ENCODE results near the gene EXT2. TPM values are rescaled to one million over a fixed set of nuclear protein-coding genes. Genes with fewer than 3 reads are reported as not detected.

EXT2 gene
- total and polyA plus RNA-seq, 4 experiments from 2014 or later, result 28.2 to 48.5 (median 35.7) TPM

GRCh38 chr11:44147751-44148150, 52.3 kb downstream of the EXT2 start:
- peaks cover 79 to 93% of the 10 kb centered on the region in 2 donors for H3K36me3 Mint-ChIP-seq
- no peaks in the 10 kb centered on the region for H3K27me3 Mint-ChIP-seq
- intact Hi-C loops (cut with micrococcal nuclease), result no loop called here
- Histone ChIP-seq H3K27me3 (ENCODE audit: insufficient read depth, low read length) (no peaks in the 10 kb centered on the region), H3K27ac (ENCODE audit: low read depth, low read length) (no peak overlapping the region), H3K4me3 (ENCODE audit: low read length in 2 of 2) (no peak overlapping the region), H3K36me3 (ENCODE audit: insufficient read depth, low read length) (no peaks in the 10 kb centered on the region), H3K9me3 (ENCODE audit: control insufficient read depth in 1 of 2, low read length in 2 of 2) (no peaks in the 10 kb centered on the region), H3K4me1 (ENCODE audit: insufficient read depth, low read length) (no peaks in the 10 kb centered on the region)
- H3K9me3 Mint-ChIP-seq, result peaks cover 0 to 12% (median 3%) of the 10 kb centered on the region in 8 donors
- H3K4me3 Mint-ChIP-seq, result no peak overlapping the region
- DNase-seq, result no peak
- CTCF ChIA-PET (ENCODE audit: partially characterized antibody), result interaction anchor here (1.6 kb wide), 1 partner anchor 11 kb away, joined by 3 read pairs; no protein-coding TSS in a partner anchor
- POLR2A ChIA-PET (ENCODE audit: partially characterized antibody), result no interaction called here
- peaks cover 0 to under 1% (median 0%) of the 10 kb centered on the region in 4 donors for H3K4me1 Mint-ChIP-seq
- no peak overlapping the region for H3K27ac Mint-ChIP-seq

- Histone ChIP-seq H3K9me3 (ENCODE audit: control insufficient read depth in 1 of 2, low read length in 2 of 2) (no peaks in the 10 kb centered on the region), H3K27ac (ENCODE audit: low read depth, low read length) (no peak overlapping the region), H3K27me3 (ENCODE audit: insufficient read depth, low read length) (no peaks in the 10 kb centered on the region), H3K4me1 (ENCODE audit: insufficient read depth, low read length) (no peaks in the 10 kb centered on the region), H3K4me3 (ENCODE audit: low read length in 2 of 2) (no peak overlapping the region), H3K36me3 (ENCODE audit: insufficient read depth, low read length) (no peaks in the 10 kb centered on the region)
- POLR2A ChIA-PET (ENCODE audit: partially characterized antibody), result no interaction called here
- intact Hi-C loops (cut with micrococcal nuclease), result no loop called here
- Mint-ChIP-seq H3K27me3 (no peaks in the 10 kb centered on the region), H3K9me3 (peaks cover 0 to 14% (median 5%) of the 10 kb centered on the region in 8 donors), H3K4me1 (peaks cover 0 to 7% (median 3%) of the 10 kb centered on the region in 4 donors), H3K27ac (no peak overlapping the region), H3K4me3 (no peak overlapping the region), H3K36me3 (peaks cover 74 to 92% of the 10 kb centered on the region in 2 donors)
- no peak for DNase-seq
- CTCF ChIA-PET (ENCODE audit: partially characterized antibody), result no interaction called here
Measured at GRCh38 chr11:44149651-44150050, 54.2 kb downstream of the EXT2 start.

- Histone ChIP-seq H3K27ac (ENCODE audit: low read depth, low read length) (no peak overlapping the region), H3K4me3 (ENCODE audit: low read length in 2 of 2) (no peak overlapping the region), H3K27me3 (ENCODE audit: insufficient read depth, low read length) (no peaks in the 10 kb centered on the region), H3K36me3 (ENCODE audit: insufficient read depth, low read length) (no peaks in the 10 kb centered on the region), H3K9me3 (ENCODE audit: control insufficient read depth in 1 of 2, low read length in 2 of 2) (no peaks in the 10 kb centered on the region), H3K4me1 (ENCODE audit: insufficient read depth, low read length) (no peaks in the 10 kb centered on the region)
- DNase-seq, result no peak
- intact Hi-C loops (cut with micrococcal nuclease), result no loop called here
- H3K9me3 Mint-ChIP-seq, result peaks cover 0 to 14% (median 5%) of the 10 kb centered on the region in 8 donors
- H3K27me3 Mint-ChIP-seq, result no peaks in the 10 kb centered on the region
- H3K4me1 Mint-ChIP-seq, result peaks cover 0 to 9% (median 4%) of the 10 kb centered on the region in 4 donors
- ChIA-PET POLR2A (ENCODE audit: partially characterized antibody) (no interaction called here), CTCF (ENCODE audit: partially characterized antibody) (no interaction called here)
- no peak overlapping the region for H3K4me3 Mint-ChIP-seq
- no peak overlapping the region for H3K27ac Mint-ChIP-seq
- peaks cover 69 to 93% of the 10 kb centered on the region in 2 donors for H3K36me3 Mint-ChIP-seq
Measured at GRCh38 chr11:44150401-44150800, 54.9 kb downstream of the EXT2 start.

- Mint-ChIP-seq H3K27me3 (no peaks in the 10 kb centered on the region), H3K9me3 (peaks cover 0 to 5% (median 3%) of the 10 kb centered on the region in 8 donors), H3K27ac (no peak overlapping the region), H3K36me3 (peaks cover 56 to 78% of the 10 kb centered on the region in 2 donors), H3K4me1 (peaks cover 7 to 20% (median 11%) of the 10 kb centered on the region in 4 donors), H3K4me3 (no peak overlapping the region)
- Histone ChIP-seq H3K36me3 (ENCODE audit: insufficient read depth, low read length) (no peaks in the 10 kb centered on the region), H3K9me3 (ENCODE audit: control insufficient read depth in 1 of 2, low read length in 2 of 2) (no peaks in the 10 kb centered on the region), H3K27ac (ENCODE audit: low read depth, low read length) (no peak overlapping the region), H3K4me1 (ENCODE audit: insufficient read depth, low read length) (no peaks in the 10 kb centered on the region), H3K4me3 (ENCODE audit: low read length in 2 of 2) (no peak overlapping the region), H3K27me3 (ENCODE audit: insufficient read depth, low read length) (no peaks in the 10 kb centered on the region)
- intact Hi-C loops (cut with micrococcal nuclease), result no loop called here
- POLR2A ChIA-PET (ENCODE audit: partially characterized antibody), result no interaction called here
- CTCF ChIA-PET (ENCODE audit: partially characterized antibody), result no interaction called here
- DNase-seq, result no peak
Measured at GRCh38 chr11:44157019-44157418, 61.5 kb downstream of the EXT2 start.

- no peaks in the 10 kb centered on the region for H3K4me1 ChIP-seq (ENCODE audit: insufficient read depth, low read length)
- Mint-ChIP-seq H3K36me3 (peaks cover 47 to 67% of the 10 kb centered on the region in 2 donors), H3K27ac (no peak overlapping the region), H3K9me3 (peaks cover 0 to under 1% (median 0%) of the 10 kb centered on the region in 8 donors), H3K4me1 (peaks cover 7 to 20% (median 11%) of the 10 kb centered on the region in 4 donors), H3K27me3 (no peaks in the 10 kb centered on the region), H3K4me3 (no peak overlapping the region)
- DNase-seq, result no peak
- H3K36me3 ChIP-seq (ENCODE audit: insufficient read depth, low read length), result no peaks in the 10 kb centered on the region
- CTCF ChIA-PET (ENCODE audit: partially characterized antibody), result no interaction called here
- no peak overlapping the region for H3K27ac ChIP-seq (ENCODE audit: low read depth, low read length)
- no peaks in the 10 kb centered on the region for H3K9me3 ChIP-seq (ENCODE audit: control insufficient read depth in 1 of 2, low read length in 2 of 2)
- POLR2A ChIA-PET (ENCODE audit: partially characterized antibody), result no interaction called here
- H3K4me3 ChIP-seq (ENCODE audit: low read length in 2 of 2), result no peak overlapping the region
- no peaks in the 10 kb centered on the region for H3K27me3 ChIP-seq (ENCODE audit: insufficient read depth, low read length)
- intact Hi-C loops (cut with micrococcal nuclease), result no loop called here
Measured at GRCh38 chr11:44158384-44158783, 62.9 kb downstream of the EXT2 start.

- POLR2A ChIA-PET (ENCODE audit: partially characterized antibody), result no interaction called here
- no peak overlapping the region for H3K27ac ChIP-seq (ENCODE audit: low read depth, low read length)
- H3K4me1 Mint-ChIP-seq, result peaks cover 3 to 16% (median 8%) of the 10 kb centered on the region in 4 donors
- H3K27me3 ChIP-seq (ENCODE audit: insufficient read depth, low read length), result no peaks in the 10 kb centered on the region
- H3K4me3 Mint-ChIP-seq, result no peak overlapping the region
- no peaks in the 10 kb centered on the region for H3K36me3 ChIP-seq (ENCODE audit: insufficient read depth, low read length)
- H3K4me3 ChIP-seq (ENCODE audit: low read length in 2 of 2), result no peak overlapping the region
- no peaks in the 10 kb centered on the region for H3K4me1 ChIP-seq (ENCODE audit: insufficient read depth, low read length)
- H3K27me3 Mint-ChIP-seq, result no peaks in the 10 kb centered on the region
- no peak for DNase-seq
- peak overlapping the region in 1 of 7 donors; percentile 0 for H3K27ac Mint-ChIP-seq
- CTCF ChIA-PET (ENCODE audit: partially characterized antibody), result no interaction called here
- H3K9me3 Mint-ChIP-seq, result no peaks in the 10 kb centered on the region
- intact Hi-C loops (cut with micrococcal nuclease), result no loop called here
- no peaks in the 10 kb centered on the region for H3K9me3 ChIP-seq (ENCODE audit: control insufficient read depth in 1 of 2, low read length in 2 of 2)
- peaks cover 41 to 52% of the 10 kb centered on the region in 2 donors for H3K36me3 Mint-ChIP-seq
Measured at GRCh38 chr11:44159848-44160721, 64.6 kb downstream of the EXT2 start.

GRCh38 chr11:44162004-44162403, 66.5 kb downstream of the EXT2 start:
- no peaks in the 10 kb centered on the region for H3K27me3 Mint-ChIP-seq
- H3K27ac Mint-ChIP-seq, result no peak overlapping the region
- Histone ChIP-seq H3K27me3 (ENCODE audit: insufficient read depth, low read length) (no peaks in the 10 kb centered on the region), H3K27ac (ENCODE audit: low read depth, low read length) (no peak overlapping the region), H3K4me1 (ENCODE audit: insufficient read depth, low read length) (no peaks in the 10 kb centered on the region), H3K4me3 (ENCODE audit: low read length in 2 of 2) (no peak overlapping the region), H3K36me3 (ENCODE audit: insufficient read depth, low read length) (no peaks in the 10 kb centered on the region), H3K9me3 (ENCODE audit: control insufficient read depth in 1 of 2, low read length in 2 of 2) (no peaks in the 10 kb centered on the region)
- H3K36me3 Mint-ChIP-seq, result peaks cover 26 to 33% of the 10 kb centered on the region in 2 donors
- ChIA-PET POLR2A (ENCODE audit: partially characterized antibody) (no interaction called here), CTCF (ENCODE audit: partially characterized antibody) (no interaction called here)
- H3K9me3 Mint-ChIP-seq, result no peaks in the 10 kb centered on the region
- no peak for DNase-seq
- intact Hi-C loops (cut with micrococcal nuclease), result no loop called here
- no peak overlapping the region for H3K4me3 Mint-ChIP-seq
- H3K4me1 Mint-ChIP-seq, result peaks cover 0 to 16% (median 5%) of the 10 kb centered on the region in 4 donors
